Thyroid gland (tissue), 4 donors: Measurements from ENCODE around the gene MAK. TPM values are rescaled to one million over a fixed set of nuclear protein-coding genes. Genes with fewer than 3 reads are reported as not detected.
A peak's percentile ranks its signal among the peaks of the same experiment; 100 is the strongest.

Experiments used
- DNase-seq, 2 donors: peaks; one replicate each; pipeline ENCODE4 v3.0.0-alpha.2; 2019
- H3K27ac ChIP-seq, 3 donors: fragments of 200-600 bp; sonication (generic); 1 replicate in 2 of 3; 2 replicates in 1 of 3; pipeline ENCODE4 v1.5.1; 2016 to 2019; ENCODE audit warnings: mild to moderate bottlenecking in 1 of 3, moderate library complexity in 1 of 3
- H3K27me3 ChIP-seq: fragments of 200-600 bp; sonication (generic); one replicate; pipeline ENCODE4 v1.5.1; 2019
- H3K36me3 ChIP-seq, 2 donors: fragments of 200-600 bp; sonication (generic); one replicate each; pipeline ENCODE4 v1.5.1; 2016 to 2019
- H3K4me1 ChIP-seq, 2 donors: fragments of 200-600 bp; sonication (generic); one replicate each; pipeline ENCODE4 v1.5.1; 2017 to 2019
- H3K4me3 ChIP-seq, 3 donors: fragments of 200-600 bp; sonication (generic); replicated peaks in 1 of 3; 1 replicate in 2 of 3; 2 replicates in 1 of 3; pipeline ENCODE4 v1.5.1; 2016; ENCODE audit warnings: mild to moderate bottlenecking in 1 of 3
- H3K9me3 ChIP-seq: fragments of 200-600 bp; sonication (generic); one replicate; pipeline ENCODE4 v1.5.1; 2017
- POLR2A ChIP-seq, 2 donors: fragments of 450-650 bp; IDR thresholded peaks; one replicate each; pipeline ENCODE4 v1.6.1; 2017; ENCODE audit warnings: antibody characterized with exemption in 2 of 2, mild to moderate bottlenecking in 2 of 2, moderate library complexity in 1 of 2
- WGBS, 2 donors: methylation state at CpG; one replicate each; pipeline ENCODE4 v1.1.5; 2017; 5-methylcytosine and 5-hydroxymethylcytosine counted together
- intact Hi-C: fragments of 100-400 bp; cut with DNase I; formaldehyde crosslinking; loops from one replicate; pipeline ENCODE4 v1.15.1; 2023
- total RNA-seq, 4 donors: library from RNA; depleted of rRNA; stranded (reverse); fragments of >200 nt; gene quantifications; one replicate each; pipeline ENCODE4 v1.2.3, GENCODE V29; 2016
- TF ChIP-seq, protein P1 (sequence below), 6 experiments: fragments of 200-600 bp in 3 of 6; fragments of 450-650 bp in 3 of 6; sonication (generic) in 3 of 6; IDR thresholded peaks; one replicate each; pipeline ENCODE4 v1.5.1; 2016 to 2019; ENCODE audit warnings: antibody characterized with exemption in 6 of 6, mild to moderate bottlenecking in 2 of 6, inconsistent platforms in 1 of 6, moderate library complexity in 1 of 6

The MAK gene
- total RNA-seq, 4 donors from 2014 or later: 0.21 TPM; not detected in 3

DNA sequence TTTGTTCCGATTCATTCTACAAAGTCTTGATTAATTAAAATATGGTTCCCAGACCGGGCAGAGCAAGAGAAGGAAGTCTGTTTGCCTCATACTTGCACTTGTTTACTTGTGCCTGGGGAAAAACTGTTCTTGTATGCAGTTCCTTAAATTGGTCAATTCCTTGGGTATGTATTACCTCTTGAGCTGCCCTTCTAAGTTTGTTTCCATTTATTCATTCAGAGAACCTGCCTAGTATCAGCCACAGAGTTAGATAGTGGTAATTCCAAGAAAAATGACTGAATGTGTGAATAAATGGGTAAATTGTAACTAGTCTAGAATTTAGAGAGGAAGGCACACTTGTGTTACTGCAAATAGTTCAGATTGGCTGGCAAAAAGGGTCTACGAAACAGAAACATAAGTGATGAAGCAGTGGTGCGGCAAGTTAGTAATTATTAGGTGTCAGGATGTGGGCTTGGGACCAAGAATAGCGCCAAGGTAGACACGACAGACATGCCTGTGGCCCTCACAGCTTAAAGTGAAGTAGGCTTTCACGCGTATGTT, 525 bp upstream of the MAK start:
- H3K36me3 ChIP-seq: no peaks in the 10 kb centered on the region
- no peak overlapping the region for H3K27ac ChIP-seq
- intact Hi-C loops: no loop called here
- H3K9me3 ChIP-seq: no peaks in the 10 kb centered on the region
- DNase-seq: no peak
- 66 to 67% methylated on average over 8 of the region's 8 CpGs for WGBS, 2 donors
- H3K27me3 ChIP-seq: no peaks in the 10 kb centered on the region
- TF ChIP-seq POLR2A (IDR thresholded peaks at IDR 0.05): no peak
- TF ChIP-seq, protein P1, sequence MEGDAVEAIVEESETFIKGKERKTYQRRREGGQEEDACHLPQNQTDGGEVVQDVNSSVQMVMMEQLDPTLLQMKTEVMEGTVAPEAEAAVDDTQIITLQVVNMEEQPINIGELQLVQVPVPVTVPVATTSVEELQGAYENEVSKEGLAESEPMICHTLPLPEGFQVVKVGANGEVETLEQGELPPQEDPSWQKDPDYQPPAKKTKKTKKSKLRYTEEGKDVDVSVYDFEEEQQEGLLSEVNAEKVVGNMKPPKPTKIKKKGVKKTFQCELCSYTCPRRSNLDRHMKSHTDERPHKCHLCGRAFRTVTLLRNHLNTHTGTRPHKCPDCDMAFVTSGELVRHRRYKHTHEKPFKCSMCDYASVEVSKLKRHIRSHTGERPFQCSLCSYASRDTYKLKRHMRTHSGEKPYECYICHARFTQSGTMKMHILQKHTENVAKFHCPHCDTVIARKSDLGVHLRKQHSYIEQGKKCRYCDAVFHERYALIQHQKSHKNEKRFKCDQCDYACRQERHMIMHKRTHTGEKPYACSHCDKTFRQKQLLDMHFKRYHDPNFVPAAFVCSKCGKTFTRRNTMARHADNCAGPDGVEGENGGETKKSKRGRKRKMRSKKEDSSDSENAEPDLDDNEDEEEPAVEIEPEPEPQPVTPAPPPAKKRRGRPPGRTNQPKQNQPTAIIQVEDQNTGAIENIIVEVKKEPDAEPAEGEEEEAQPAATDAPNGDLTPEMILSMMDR (IDR thresholded peaks at IDR 0.05): no peak
- H3K4me1 ChIP-seq: peaks cover 0 to 4% of the 10 kb centered on the region in 2 donors
- peak overlapping the region in 1 of 3 donors; percentile 53 for H3K4me3 ChIP-seq

DNA sequence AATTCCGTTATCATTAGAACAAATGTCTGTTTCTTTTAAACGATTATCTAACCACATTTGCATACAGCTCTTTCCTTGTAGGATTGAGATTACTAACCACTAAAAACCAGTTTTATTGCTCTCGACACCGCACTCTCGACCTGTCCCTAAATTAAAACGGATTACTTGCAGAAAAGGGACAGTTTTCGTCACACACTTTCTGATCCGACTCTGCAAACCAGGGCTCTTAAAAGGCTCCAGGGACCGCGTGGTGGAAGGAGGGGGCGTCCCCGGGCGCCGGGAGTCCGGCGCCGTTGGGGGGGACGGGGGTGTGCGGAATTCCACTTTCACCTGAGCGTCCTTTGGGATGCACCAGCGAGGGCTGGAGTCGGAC, 731 bp downstream of the MAK start:
- Histone ChIP-seq H3K36me3 (no peaks in the 10 kb centered on the region), H3K4me3 (peak overlapping the region in 2 of 3 donors; percentile 13 to 53), H3K4me1 (peaks cover 0 to 4% of the 10 kb centered on the region in 2 donors), H3K9me3 (no peaks in the 10 kb centered on the region), H3K27me3 (no peaks in the 10 kb centered on the region), H3K27ac (no peak overlapping the region)
- DNase-seq: peak in 1 of 2 donors; percentile 5
- intact Hi-C loops: no loop called here
- TF ChIP-seq POLR2A (IDR thresholded peaks at IDR 0.05): no peak
- 2% methylated on average over 22 of the region's 22 CpGs for WGBS, 2 donors

DNA sequence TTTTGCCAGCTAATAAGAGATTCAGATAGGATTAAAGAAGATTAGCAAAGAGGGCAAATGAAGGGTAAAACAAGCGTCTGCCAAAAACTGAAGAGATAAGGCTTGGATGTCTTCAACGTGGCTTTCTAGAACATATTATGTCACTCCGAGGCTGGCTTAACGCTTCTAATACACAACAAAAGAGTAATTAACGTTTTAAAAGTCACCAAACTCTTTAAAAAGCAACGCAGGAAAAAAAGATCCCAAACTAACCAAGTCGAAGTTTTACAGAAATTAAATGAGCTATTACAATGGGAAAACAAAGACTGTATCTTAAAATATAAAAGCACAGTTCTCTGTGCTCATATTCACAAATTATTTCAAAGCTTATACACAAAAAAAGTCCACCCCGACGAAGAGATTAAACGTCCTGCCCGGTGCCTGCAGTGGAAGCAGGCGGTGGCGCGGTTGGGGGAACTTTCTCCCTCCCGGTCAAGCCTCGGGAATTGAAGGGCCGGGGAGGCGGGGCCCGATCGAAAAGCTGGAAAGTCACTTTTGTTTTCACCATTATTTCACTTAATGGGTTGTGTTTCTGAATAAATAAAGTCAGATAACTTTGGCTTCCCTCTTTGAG, 1.2 kb downstream of the MAK start:
- Histone ChIP-seq H3K27ac (no peak overlapping the region), H3K4me3 (peak overlapping the region in 1 of 3 donors; percentile 53), H3K27me3 (no peaks in the 10 kb centered on the region), H3K36me3 (no peaks in the 10 kb centered on the region), H3K4me1 (peaks cover 0 to 4% of the 10 kb centered on the region in 2 donors), H3K9me3 (no peaks in the 10 kb centered on the region)
- TF ChIP-seq POLR2A (IDR thresholded peaks at IDR 0.05): no peak
- TF ChIP-seq, protein P1 (IDR thresholded peaks at IDR 0.05): no peak
- DNase-seq: peak; percentile 35 to 39
- intact Hi-C loops: no loop called here
- 8 to 9% methylated on average over 20 of the region's 20 CpGs for WGBS, 2 donors

DNA sequence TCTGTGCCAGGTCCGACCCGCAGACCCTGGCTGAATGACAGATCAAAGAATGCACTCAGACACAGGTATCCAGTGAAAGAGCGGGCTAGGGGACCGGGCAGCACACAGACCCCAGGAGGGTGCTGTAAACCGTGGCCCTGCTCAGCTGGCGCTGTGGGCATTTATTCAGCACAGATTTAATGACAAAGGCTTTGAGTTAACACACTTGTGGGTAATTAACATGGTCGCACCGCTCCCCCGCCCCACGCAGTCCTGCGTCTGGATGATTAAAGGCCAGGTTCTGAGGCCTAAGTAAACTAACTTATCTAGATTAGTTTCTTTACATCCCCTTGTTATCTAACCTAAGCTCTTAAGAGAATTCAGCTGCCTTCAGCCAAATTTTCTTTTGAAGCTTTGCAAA, 3.5 kb downstream of the MAK start:
- intact Hi-C loops: no loop called here
- H3K27me3 ChIP-seq: no peaks in the 10 kb centered on the region
- TF ChIP-seq, protein P1 (IDR thresholded peaks at IDR 0.05): no peak
- no peak for TF ChIP-seq POLR2A (IDR thresholded peaks at IDR 0.05)
- 95 to 96% methylated on average over 11 of the region's 11 CpGs for WGBS, 2 donors
- no peaks in the 10 kb centered on the region for H3K36me3 ChIP-seq
- no peaks in the 10 kb centered on the region for H3K9me3 ChIP-seq
- peaks cover 0 to 4% of the 10 kb centered on the region in 2 donors for H3K4me1 ChIP-seq
- H3K4me3 ChIP-seq: no peak overlapping the region
- no peak overlapping the region for H3K27ac ChIP-seq
- DNase-seq: no peak

DNA sequence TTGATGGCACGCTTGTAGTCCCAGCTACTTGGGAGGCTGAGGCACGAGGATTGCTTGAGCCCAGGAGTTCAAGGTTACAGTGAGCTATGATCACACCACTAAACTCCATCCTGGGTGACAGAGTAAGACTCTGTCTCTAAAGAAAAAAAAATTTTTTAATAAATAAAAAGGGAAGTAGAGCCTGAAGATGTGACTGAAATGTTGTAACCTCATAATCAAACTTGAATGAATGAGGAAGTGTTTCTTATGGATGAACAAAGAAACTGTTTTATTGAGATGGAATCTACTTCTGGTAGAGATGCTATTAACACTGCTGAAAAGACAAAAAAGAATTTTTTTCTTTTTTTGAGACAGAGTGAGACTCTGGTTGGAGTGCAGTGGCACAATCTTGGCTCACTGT, 6.7 kb downstream of the MAK start:
- TF ChIP-seq, protein P1 (IDR thresholded peaks at IDR 0.05): no peak
- no peak for TF ChIP-seq POLR2A (IDR thresholded peaks at IDR 0.05)
- no peaks in the 10 kb centered on the region for H3K9me3 ChIP-seq
- no peak for DNase-seq
- intact Hi-C loops: no loop called here
- no peaks in the 10 kb centered on the region for H3K27me3 ChIP-seq
- no peak overlapping the region for H3K4me3 ChIP-seq
- WGBS, 2 donors: 91 to 98% methylated on average over 2 of the region's 2 CpGs
- no peaks in the 10 kb centered on the region for H3K36me3 ChIP-seq
- no peak overlapping the region for H3K27ac ChIP-seq
- no peaks in the 10 kb centered on the region for H3K4me1 ChIP-seq
